ENCODE results near the gene MRPL33.

MRPL33 gene

GRCh38 chr2:27779417-27780055 lies 8.0 kb downstream of the MRPL33 start:
- DNase-seq = no peak

GRCh38 chr2:27781496-27781895 lies 10.0 kb downstream of the MRPL33 start:
- no peak for DNase-seq

GRCh38 chr2:27782701-27783100 lies 11.2 kb downstream of the MRPL33 start:
- no peak for DNase-seq

GRCh38 chr2:27790796-27791195 lies 19.3 kb downstream of the MRPL33 start:
- DNase-seq = no peak

GRCh38 chr2:27792759-27793158 lies 21.2 kb downstream of the MRPL33 start:
- DNase-seq = no peak

- DNase-seq = no peak
Measured at GRCh38 chr2:27795093-27795834, 23.7 kb downstream of the MRPL33 start.

GRCh38 chr2:27795868-27796277 lies 24.4 kb downstream of the MRPL33 start:
- no peak for DNase-seq

GRCh38 chr2:27796791-27797765 lies 25.6 kb downstream of the MRPL33 start:
- DNase-seq = no peak

GRCh38 chr2:27797841-27798240 lies 26.3 kb downstream of the MRPL33 start:
- DNase-seq = no peak

GRCh38 chr2:27798486-27798885 lies 27.0 kb downstream of the MRPL33 start:
- DNase-seq = no peak

GRCh38 chr2:27798948-27799645 lies 27.6 kb downstream of the MRPL33 start:
- no peak for DNase-seq

- no peak for DNase-seq
Measured at GRCh38 chr2:27799646-27800010, 28.1 kb downstream of the MRPL33 start.

- no peak for DNase-seq
Measured at GRCh38 chr2:27800856-27801255, 29.3 kb downstream of the MRPL33 start.

GRCh38 chr2:27802547-27802946 lies 31.0 kb downstream of the MRPL33 start:
- DNase-seq = no peak

GRCh38 chr2:27803046-27803445 lies 31.5 kb downstream of the MRPL33 start:
- DNase-seq = no peak

- DNase-seq = no peak
Measured at GRCh38 chr2:27804146-27804545, 32.6 kb downstream of the MRPL33 start.

- DNase-seq = no peak
Measured at GRCh38 chr2:27805180-27805579, 33.7 kb downstream of the MRPL33 start.

- no peak for DNase-seq
Measured at GRCh38 chr2:27806311-27807059, 35.0 kb downstream of the MRPL33 start.

GRCh38 chr2:27807476-27807875 lies 36.0 kb downstream of the MRPL33 start:
- DNase-seq = peak; percentile 20

GRCh38 chr2:27808418-27808817 lies 36.9 kb downstream of the MRPL33 start:
- no peak for DNase-seq

GRCh38 chr2:27808984-27809383 lies 37.5 kb downstream of the MRPL33 start:
- no peak for DNase-seq

- DNase-seq = no peak
Measured at GRCh38 chr2:27809761-27810241, 38.3 kb downstream of the MRPL33 start.

All from activated CD8-positive, alpha-beta memory T cell treated with anti-CD3 and anti-CD28 coated beads, Interleukin-2, amount 50 U/mL, for 4 hours (primary cell).